ENCODE data around the gene PEAK1. TPM values are rescaled to one million over a fixed set of nuclear protein-coding genes. Genes with fewer than 3 reads are reported as not detected.
"Not testable (repeated sequence)": the region's sequence is repeated elsewhere in the genome, so short reads cannot be mapped to it uniquely, and the experiment has no call there.

The PEAK1 gene
- polyA plus RNA-seq, 3 donors from 2014 or later = 0.77 to 7.2 (median 2.5) TPM

GRCh38 chr15:77418391-77418965 lies 1.4 kb downstream of the PEAK1 start:
- H3K4me1 Mint-ChIP-seq = peaks cover 36 to 53% of the 10 kb centered on the region in 2 donors
- H3K9me3 Mint-ChIP-seq = peaks cover 0 to 2% (median 0%) of the 10 kb centered on the region in 6 donors
- H3K36me3 Mint-ChIP-seq = no peaks in the 10 kb centered on the region
- no peak for DNase-seq
- peak overlapping the region; percentile 85 to 97 (median 92) for H3K27ac Mint-ChIP-seq
- peaks cover 10 to 22% (median 13%) of the 10 kb centered on the region in 3 donors for H3K27me3 Mint-ChIP-seq (ENCODE audit: low read depth in 3 of 3)
- H3K4me3 Mint-ChIP-seq = peak overlapping the region; percentile 94 to 98 (median 96)

DNA sequence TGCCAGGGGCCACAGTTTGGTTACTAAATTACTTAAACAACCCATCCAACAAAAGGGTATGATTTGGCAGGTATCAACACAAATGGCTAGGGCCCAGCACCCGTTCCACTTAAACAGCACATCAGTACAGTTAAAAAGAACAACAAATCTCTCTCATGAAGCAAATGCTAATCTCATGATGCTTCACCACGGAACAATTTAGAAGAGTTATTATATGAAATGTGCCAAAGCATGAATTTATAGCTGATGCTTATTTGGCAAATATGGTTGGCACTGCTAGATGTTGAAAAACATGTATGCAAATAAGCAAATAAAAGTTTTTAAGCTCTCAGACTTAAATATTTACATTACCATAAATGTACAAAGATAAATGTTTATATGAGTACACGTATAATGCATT lies 2.3 kb downstream of the PEAK1 start:
- no peaks in the 10 kb centered on the region for H3K36me3 Mint-ChIP-seq
- no peak for DNase-seq
- H3K4me1 Mint-ChIP-seq = peaks cover 34 to 52% of the 10 kb centered on the region in 2 donors
- peaks cover 0 to 2% (median 0%) of the 10 kb centered on the region in 6 donors for H3K9me3 Mint-ChIP-seq
- no peak overlapping the region for H3K27ac Mint-ChIP-seq
- peaks cover 10 to 22% (median 13%) of the 10 kb centered on the region in 3 donors for H3K27me3 Mint-ChIP-seq (ENCODE audit: low read depth in 3 of 3)
- peak overlapping the region in 4 of 5 donors; percentile 9 to 98 (median 57) for H3K4me3 Mint-ChIP-seq

DNA sequence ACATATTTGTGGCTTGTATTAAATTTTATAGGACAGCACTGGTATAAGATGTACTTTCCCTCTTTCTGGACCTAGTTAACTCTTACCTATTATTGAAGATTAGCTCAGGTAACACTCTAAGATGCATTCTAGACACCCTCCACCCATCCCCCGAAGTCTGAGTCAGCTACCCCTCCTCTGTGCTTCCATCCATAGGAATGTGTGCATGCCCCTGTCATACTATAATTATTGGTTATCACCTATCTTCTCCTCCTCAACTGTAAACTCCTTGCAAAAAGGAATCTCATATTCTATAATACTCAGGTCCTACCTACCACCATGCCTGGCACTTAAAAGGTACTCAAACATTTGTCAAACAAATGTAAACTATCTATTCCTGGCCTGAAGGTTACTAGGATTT lies 3.0 kb downstream of the PEAK1 start:
- Mint-ChIP-seq H3K4me1 (peaks cover 36 to 54% of the 10 kb centered on the region in 2 donors), H3K27me3 (ENCODE audit: low read depth in 3 of 3) (peaks cover 10 to 22% (median 13%) of the 10 kb centered on the region in 3 donors), H3K36me3 (no peaks in the 10 kb centered on the region), H3K9me3 (peaks cover 0 to 2% (median 0%) of the 10 kb centered on the region in 6 donors), H3K4me3 (no peak overlapping the region), H3K27ac (no peak overlapping the region)
- no peak for DNase-seq

DNA sequence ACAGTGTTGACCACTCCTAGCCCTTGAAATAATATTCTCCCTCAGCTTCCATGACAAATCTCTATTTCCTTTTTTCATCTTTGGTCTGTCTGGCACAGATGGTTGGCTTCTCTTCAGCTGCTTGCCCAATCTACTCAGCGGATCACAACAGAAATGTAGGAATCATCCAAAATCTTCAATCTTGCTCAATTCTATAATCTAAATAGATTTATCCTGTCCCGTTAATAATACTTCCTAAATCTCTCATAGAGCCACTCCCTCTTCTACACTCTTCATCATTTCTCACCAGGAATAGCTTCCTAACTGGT lies 3.8 kb downstream of the PEAK1 start:
- DNase-seq = no peak
- Mint-ChIP-seq H3K4me3 (no peak overlapping the region), H3K9me3 (peaks cover 0 to 2% (median 0%) of the 10 kb centered on the region in 6 donors), H3K27me3 (ENCODE audit: low read depth in 3 of 3) (peaks cover 9 to 19% (median 13%) of the 10 kb centered on the region in 3 donors), H3K36me3 (no peaks in the 10 kb centered on the region), H3K4me1 (peaks cover 29 to 50% of the 10 kb centered on the region in 2 donors), H3K27ac (no peak overlapping the region)

DNA sequence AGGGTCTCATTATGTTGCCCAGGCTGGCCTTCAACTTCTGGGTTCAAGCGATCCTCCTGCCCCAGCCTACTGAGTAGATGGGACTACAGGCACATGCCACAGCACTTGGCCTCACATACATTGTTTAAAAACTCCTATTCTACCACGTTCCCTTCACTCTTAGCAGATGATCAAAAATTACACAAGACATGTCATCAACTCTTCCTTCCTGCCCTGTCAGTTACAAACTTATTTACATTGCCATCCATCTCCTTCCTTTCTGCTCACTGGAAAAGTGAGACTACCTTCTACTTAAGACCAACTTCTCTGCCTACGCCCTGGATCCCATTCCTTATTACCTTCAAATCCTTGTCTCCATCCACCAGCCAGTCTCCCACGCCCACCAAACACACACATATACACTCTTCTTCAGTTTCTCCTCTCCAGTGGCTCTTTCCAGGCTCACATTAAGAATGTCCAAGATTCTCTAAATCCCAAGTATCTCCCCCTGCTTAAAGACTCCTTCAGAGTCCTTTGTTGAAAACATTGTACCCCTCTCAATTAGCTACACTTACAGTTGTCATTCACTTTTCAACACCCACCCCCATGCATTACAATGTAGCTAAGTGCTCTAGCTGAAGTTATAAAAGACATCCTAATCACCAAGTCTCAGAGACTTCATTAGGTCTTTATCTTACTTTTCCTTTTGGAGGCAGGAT lies 4.3 kb downstream of the PEAK1 start:
- H3K4me1 Mint-ChIP-seq = peaks cover 28 to 50% of the 10 kb centered on the region in 2 donors
- no peaks in the 10 kb centered on the region for H3K36me3 Mint-ChIP-seq
- no peak overlapping the region for H3K4me3 Mint-ChIP-seq
- peaks cover 4 to 14% (median 8%) of the 10 kb centered on the region in 3 donors for H3K27me3 Mint-ChIP-seq (ENCODE audit: low read depth in 3 of 3)
- peaks cover 0 to 2% (median 0%) of the 10 kb centered on the region in 6 donors for H3K9me3 Mint-ChIP-seq
- DNase-seq = no peak
- H3K27ac Mint-ChIP-seq = no peak overlapping the region

DNA sequence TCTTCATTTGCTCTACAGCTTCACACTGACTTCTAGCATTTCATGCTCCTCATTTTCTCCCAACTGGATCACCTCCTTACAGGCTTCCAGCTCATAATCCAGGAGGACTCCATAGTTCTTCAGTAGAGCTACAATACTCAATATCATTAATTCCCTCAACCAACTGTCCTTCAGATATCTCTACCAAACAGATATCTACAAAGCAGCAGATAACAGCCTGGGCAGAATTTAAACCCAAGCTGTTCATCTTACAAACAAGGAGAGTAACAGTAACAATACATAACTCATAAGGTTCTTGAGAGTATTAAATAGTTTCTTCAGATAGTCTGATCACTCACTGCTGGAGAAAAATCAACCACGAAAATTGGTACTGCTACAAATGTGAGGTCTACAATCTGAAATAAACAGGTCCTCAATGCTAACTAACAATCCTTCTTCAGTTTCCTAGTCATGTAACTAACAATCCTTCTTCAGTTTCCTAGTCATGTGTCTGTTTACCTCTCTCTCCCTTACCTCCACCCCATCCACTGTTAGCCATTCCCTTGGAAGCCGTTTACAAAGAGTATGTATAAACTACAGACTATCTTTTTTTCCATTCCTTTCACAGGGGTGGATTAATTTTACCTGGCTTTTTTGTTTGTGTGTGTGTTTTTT lies 5.0 kb downstream of the PEAK1 start:
- H3K4me3 Mint-ChIP-seq = no peak overlapping the region
- no peaks in the 10 kb centered on the region for H3K36me3 Mint-ChIP-seq
- H3K27me3 Mint-ChIP-seq (ENCODE audit: low read depth in 3 of 3) = peaks cover 4 to 12% (median 4%) of the 10 kb centered on the region in 3 donors
- H3K9me3 Mint-ChIP-seq = peaks cover 0 to 2% (median 0%) of the 10 kb centered on the region in 6 donors
- peaks cover 34 to 54% of the 10 kb centered on the region in 2 donors for H3K4me1 Mint-ChIP-seq
- peak overlapping the region in 1 of 6 donors; percentile 28 for H3K27ac Mint-ChIP-seq
- DNase-seq = no peak

GRCh38 chr15:77413699-77414349 lies 6.1 kb downstream of the PEAK1 start:
- Mint-ChIP-seq H3K9me3 (no peaks in the 10 kb centered on the region), H3K4me3 (no peak overlapping the region), H3K27ac (no peak overlapping the region), H3K27me3 (ENCODE audit: low read depth in 3 of 3) (peaks cover 0 to 7% (median 5%) of the 10 kb centered on the region in 3 donors), H3K36me3 (no peaks in the 10 kb centered on the region), H3K4me1 (peaks cover 39 to 61% of the 10 kb centered on the region in 2 donors)
- no peak for DNase-seq

DNA sequence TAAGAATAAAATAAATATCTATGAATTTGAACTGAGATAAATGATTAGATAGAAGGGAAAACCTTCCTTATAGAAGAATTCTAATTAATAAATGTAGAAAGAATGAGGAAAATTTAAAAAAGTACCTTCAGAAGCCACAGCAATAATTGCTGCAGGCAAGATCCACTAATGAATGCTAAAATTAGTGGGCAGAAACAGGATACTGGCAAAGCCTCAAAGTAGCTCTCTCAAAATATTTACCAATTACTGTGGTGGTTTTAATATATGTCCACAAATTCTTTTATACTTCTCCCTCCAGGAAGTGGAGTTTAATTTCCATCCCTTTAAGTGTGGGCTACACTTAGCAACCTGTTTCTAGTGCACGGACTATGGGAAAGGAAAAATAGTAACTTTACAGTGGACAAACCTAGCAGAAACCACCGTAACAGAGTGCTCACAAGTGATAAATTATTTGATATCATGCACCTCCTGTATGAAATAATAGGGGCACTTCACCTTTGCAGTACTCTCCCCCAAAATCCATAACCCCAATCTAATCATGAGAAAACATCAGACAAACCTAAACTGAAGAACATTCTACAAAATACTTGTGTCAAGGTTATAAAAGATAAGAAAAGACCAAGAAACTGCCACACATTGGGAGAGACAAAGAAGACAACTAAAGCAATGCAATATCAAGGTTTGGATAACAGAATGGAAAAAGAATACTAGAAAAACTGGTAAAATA lies 6.8 kb downstream of the PEAK1 start:
- no peak overlapping the region for H3K27ac Mint-ChIP-seq
- no peaks in the 10 kb centered on the region for H3K36me3 Mint-ChIP-seq
- no peak for DNase-seq
- H3K9me3 Mint-ChIP-seq = no peaks in the 10 kb centered on the region
- H3K4me1 Mint-ChIP-seq = peaks cover 32 to 58% of the 10 kb centered on the region in 2 donors
- H3K4me3 Mint-ChIP-seq = no peak overlapping the region
- H3K27me3 Mint-ChIP-seq (ENCODE audit: low read depth in 3 of 3) = peaks cover 0 to 5% (median 5%) of the 10 kb centered on the region in 3 donors

GRCh38 chr15:77411619-77411976 lies 8.3 kb downstream of the PEAK1 start:
- Mint-ChIP-seq H3K4me1 (peaks cover 36 to 58% of the 10 kb centered on the region in 2 donors), H3K9me3 (no peaks in the 10 kb centered on the region), H3K27ac (no peak overlapping the region), H3K36me3 (no peaks in the 10 kb centered on the region), H3K27me3 (ENCODE audit: low read depth in 3 of 3) (peaks cover 0 to 5% (median 5%) of the 10 kb centered on the region in 3 donors), H3K4me3 (no peak overlapping the region)
- DNase-seq = no peak

DNA sequence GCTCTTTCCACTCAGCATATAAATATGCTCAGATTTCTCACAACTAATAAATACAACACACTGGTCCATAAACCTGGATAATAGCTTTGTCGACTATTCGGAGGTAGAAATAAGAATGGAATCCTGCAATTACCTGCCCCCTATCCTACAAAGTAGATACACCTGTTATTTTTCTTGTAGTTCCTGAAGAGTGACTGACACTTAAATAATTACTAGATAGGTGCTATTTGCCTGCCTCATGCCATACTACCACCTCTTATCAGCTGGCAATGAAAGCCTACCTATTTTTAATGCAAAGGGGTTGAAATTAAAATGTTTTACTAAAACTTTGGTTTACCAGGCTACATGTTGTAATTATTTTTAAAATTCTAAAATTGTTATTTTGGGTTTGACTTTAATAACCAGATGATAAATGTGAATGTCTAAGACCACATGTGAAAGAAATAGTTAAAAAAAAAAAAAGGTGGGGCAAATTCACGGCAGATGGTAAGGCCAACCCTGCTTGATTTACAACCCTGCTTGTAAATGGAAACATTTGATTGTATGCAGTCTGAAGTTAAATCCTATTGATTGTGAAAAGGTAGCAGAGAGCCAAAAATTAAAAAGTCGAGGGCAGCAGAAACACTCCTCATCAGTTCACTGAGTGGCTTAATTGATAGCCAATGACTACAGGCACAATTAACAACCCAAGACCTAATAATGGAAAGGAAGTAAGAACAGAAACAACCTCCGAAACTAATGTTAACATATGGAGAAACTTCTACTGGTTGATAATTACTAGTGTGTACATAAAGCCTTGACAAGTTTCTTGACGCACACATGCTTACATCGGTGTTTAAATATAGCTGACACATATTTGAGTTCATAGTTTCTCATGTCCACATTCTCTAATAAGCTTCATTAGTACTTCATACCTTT lies 8.9 kb downstream of the PEAK1 start:
- Mint-ChIP-seq H3K36me3 (no peaks in the 10 kb centered on the region), H3K4me1 (peaks cover 37 to 64% of the 10 kb centered on the region in 2 donors), H3K9me3 (no peaks in the 10 kb centered on the region), H3K4me3 (peak overlapping the region; percentile 14 to 92 (median 76)), H3K27me3 (ENCODE audit: low read depth in 3 of 3) (peaks cover 0 to 5% (median 5%) of the 10 kb centered on the region in 3 donors), H3K27ac (peak overlapping the region in 5 of 6 donors; percentile 18 to 88 (median 72))
- DNase-seq = no peak

GRCh38 chr15:77410157-77410500 lies 9.8 kb downstream of the PEAK1 start:
- Mint-ChIP-seq H3K4me1 (peaks cover 37 to 66% of the 10 kb centered on the region in 2 donors), H3K4me3 (peak overlapping the region; percentile 76 to 92 (median 78)), H3K27ac (peak overlapping the region; percentile 59 to 90 (median 82))
- H3K9me3 Mint-ChIP-seq; H3K36me3 Mint-ChIP-seq; DNase-seq; H3K27me3 Mint-ChIP-seq (ENCODE audit: low read depth in 3 of 3): not testable (repeated sequence)

- Mint-ChIP-seq H3K9me3 (no peaks in the 10 kb centered on the region), H3K4me1 (peaks cover 37 to 66% of the 10 kb centered on the region in 2 donors), H3K27ac (peak overlapping the region; percentile 59 to 90 (median 82)), H3K27me3 (ENCODE audit: low read depth in 3 of 3) (peaks cover 0 to 5% (median 5%) of the 10 kb centered on the region in 3 donors), H3K36me3 (no peaks in the 10 kb centered on the region), H3K4me3 (peak overlapping the region; percentile 76 to 92 (median 78))
- DNase-seq = peak; percentile 57 to 64 (median 58)
Measured at GRCh38 chr15:77409259-77410156, 10.4 kb downstream of the PEAK1 start.

All from immature natural killer cell (primary cell).